ENCODE measurements around the gene VAMP8.

DNA sequence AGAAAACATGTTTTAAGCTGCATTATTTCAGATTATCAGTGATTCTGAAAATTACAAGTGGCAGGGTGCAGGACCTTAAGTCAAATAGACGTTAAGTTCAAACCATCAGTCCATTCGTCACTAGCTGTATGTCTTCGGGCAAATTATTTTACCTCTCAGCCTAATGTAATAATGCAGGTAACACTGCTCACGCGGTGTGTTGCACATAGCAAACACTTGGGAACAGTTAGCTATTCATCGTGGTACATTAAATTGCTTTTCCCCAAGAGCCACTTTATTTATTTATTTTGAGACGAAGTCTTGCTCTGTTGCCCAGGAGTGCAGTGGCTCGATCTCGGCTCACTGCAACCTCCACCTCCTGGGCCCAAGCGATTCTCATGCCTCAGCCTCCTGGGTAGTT, 28.3 kb upstream of the VAMP8 start:
- TF ChIP-seq, protein P1, sequence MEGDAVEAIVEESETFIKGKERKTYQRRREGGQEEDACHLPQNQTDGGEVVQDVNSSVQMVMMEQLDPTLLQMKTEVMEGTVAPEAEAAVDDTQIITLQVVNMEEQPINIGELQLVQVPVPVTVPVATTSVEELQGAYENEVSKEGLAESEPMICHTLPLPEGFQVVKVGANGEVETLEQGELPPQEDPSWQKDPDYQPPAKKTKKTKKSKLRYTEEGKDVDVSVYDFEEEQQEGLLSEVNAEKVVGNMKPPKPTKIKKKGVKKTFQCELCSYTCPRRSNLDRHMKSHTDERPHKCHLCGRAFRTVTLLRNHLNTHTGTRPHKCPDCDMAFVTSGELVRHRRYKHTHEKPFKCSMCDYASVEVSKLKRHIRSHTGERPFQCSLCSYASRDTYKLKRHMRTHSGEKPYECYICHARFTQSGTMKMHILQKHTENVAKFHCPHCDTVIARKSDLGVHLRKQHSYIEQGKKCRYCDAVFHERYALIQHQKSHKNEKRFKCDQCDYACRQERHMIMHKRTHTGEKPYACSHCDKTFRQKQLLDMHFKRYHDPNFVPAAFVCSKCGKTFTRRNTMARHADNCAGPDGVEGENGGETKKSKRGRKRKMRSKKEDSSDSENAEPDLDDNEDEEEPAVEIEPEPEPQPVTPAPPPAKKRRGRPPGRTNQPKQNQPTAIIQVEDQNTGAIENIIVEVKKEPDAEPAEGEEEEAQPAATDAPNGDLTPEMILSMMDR (IDR thresholded peaks at IDR 0.05; ENCODE audit: low read depth, low read length, missing input control): no peak
- no peak for TF ChIP-seq EGR1 (IDR thresholded peaks at IDR 0.05; ENCODE audit: low read depth in 2 of 2)
- no peak for TF ChIP-seq GABPA (IDR thresholded peaks at IDR 0.05 in 1 of 2, conservative IDR thresholded peaks at IDR 0.05 in 1 of 2)
- no peak for TF ChIP-seq YY1 (IDR thresholded peaks at IDR 0.05)
- TF ChIP-seq SP1 (IDR thresholded peaks at IDR 0.05): no peak
- TF ChIP-seq, protein P2, sequence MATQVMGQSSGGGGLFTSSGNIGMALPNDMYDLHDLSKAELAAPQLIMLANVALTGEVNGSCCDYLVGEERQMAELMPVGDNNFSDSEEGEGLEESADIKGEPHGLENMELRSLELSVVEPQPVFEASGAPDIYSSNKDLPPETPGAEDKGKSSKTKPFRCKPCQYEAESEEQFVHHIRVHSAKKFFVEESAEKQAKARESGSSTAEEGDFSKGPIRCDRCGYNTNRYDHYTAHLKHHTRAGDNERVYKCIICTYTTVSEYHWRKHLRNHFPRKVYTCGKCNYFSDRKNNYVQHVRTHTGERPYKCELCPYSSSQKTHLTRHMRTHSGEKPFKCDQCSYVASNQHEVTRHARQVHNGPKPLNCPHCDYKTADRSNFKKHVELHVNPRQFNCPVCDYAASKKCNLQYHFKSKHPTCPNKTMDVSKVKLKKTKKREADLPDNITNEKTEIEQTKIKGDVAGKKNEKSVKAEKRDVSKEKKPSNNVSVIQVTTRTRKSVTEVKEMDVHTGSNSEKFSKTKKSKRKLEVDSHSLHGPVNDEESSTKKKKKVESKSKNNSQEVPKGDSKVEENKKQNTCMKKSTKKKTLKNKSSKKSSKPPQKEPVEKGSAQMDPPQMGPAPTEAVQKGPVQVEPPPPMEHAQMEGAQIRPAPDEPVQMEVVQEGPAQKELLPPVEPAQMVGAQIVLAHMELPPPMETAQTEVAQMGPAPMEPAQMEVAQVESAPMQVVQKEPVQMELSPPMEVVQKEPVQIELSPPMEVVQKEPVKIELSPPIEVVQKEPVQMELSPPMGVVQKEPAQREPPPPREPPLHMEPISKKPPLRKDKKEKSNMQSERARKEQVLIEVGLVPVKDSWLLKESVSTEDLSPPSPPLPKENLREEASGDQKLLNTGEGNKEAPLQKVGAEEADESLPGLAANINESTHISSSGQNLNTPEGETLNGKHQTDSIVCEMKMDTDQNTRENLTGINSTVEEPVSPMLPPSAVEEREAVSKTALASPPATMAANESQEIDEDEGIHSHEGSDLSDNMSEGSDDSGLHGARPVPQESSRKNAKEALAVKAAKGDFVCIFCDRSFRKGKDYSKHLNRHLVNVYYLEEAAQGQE (IDR thresholded peaks at IDR 0.05): no peak
- TF ChIP-seq, protein P3, sequence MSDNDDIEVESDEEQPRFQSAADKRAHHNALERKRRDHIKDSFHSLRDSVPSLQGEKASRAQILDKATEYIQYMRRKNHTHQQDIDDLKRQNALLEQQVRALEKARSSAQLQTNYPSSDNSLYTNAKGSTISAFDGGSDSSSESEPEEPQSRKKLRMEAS (IDR thresholded peaks at IDR 0.05): no peak
- no peak for TF ChIP-seq RXRA (IDR thresholded peaks at IDR 0.05)
- TF ChIP-seq TAF1 (conservative IDR thresholded peaks at IDR 0.05): no peak
- no peak for TF ChIP-seq FOXA2 (IDR thresholded peaks at IDR 0.05)
- no peak for TF ChIP-seq RAD21 (IDR thresholded peaks at IDR 0.05)
